Naive thymus-derived CD4-positive, alpha-beta T cell (primary cell): ENCODE results near the gene KCNMB2. TPM values are rescaled to one million over a fixed set of nuclear protein-coding genes. Genes with fewer than 3 reads are reported as not detected.

Source experiments
- ATAC-seq: fragments of 150-1000 bp; cut with Tn5 transposase; 2 replicates; pipeline ENCODE4 v1.10.0; 2021; ENCODE audit warnings: mild to moderate bottlenecking, moderate library complexity
- CTCF ChIA-PET: fragments of 350-600 bp; sonication (Branson Sonifier 250); formaldehyde crosslinking; loops from one replicate; lab custom pipeline; 2021; ENCODE audit warnings: antibody characterized with exemption; lab: Charles Lee
- POLR2A ChIA-PET: fragments of 350-600 bp; sonication (Branson Sonifier 250); formaldehyde crosslinking; loops from one replicate; lab custom pipeline; 2021; ENCODE audit warnings: antibody characterized with exemption, inconsistent platforms; lab: Charles Lee
- DNase-seq, 9 donors: peaks; one replicate each; pipeline versions ENCODE4 v3.0.0 to v3.0.0-alpha.2; 2020 to 2022; ENCODE audit warnings: mixed read lengths in 1 of 9
- H3K27ac ChIP-seq: one replicate; pipeline ENCODE4 v1.7.0; 2013; ENCODE audit warnings: mild to moderate bottlenecking, low read depth, low read length, moderate library complexity
- H3K27me3 ChIP-seq, 2 donors: one replicate each; pipeline ENCODE4 v1.7.0; 2013; ENCODE audit warnings: low read length in 2 of 2, mild to moderate bottlenecking in 2 of 2, moderate library complexity in 2 of 2; ENCODE audit not compliant: control insufficient read depth in 2 of 2, insufficient read depth in 2 of 2
- H3K36me3 ChIP-seq, 3 experiments: 1 replicate in 2 of 3; 2 replicates in 1 of 3; pipeline ENCODE4 v1.7.0; 2013; ENCODE audit warnings: low read length in 3 of 3, mild to moderate bottlenecking in 3 of 3, moderate library complexity in 1 of 3; ENCODE audit not compliant: insufficient read depth in 3 of 3, control insufficient read depth in 2 of 3
- H3K4me1 ChIP-seq, 2 donors: one replicate each; pipeline ENCODE4 v1.7.0; 2013; ENCODE audit warnings: low read length in 2 of 2, mild to moderate bottlenecking in 2 of 2, moderate library complexity in 1 of 2; ENCODE audit not compliant: control insufficient read depth in 2 of 2, insufficient read depth in 2 of 2
- H3K4me3 ChIP-seq: 2 replicates; pipeline ENCODE4 v1.7.0; 2013; ENCODE audit warnings: mild to moderate bottlenecking, low read length
- H3K9me3 ChIP-seq, 3 experiments: 1 replicate in 2 of 3; 2 replicates in 1 of 3; pipeline ENCODE4 v1.7.0; 2013; ENCODE audit warnings: low read length in 3 of 3; ENCODE audit not compliant: control insufficient read depth in 2 of 3
- H3K27ac Mint-ChIP-seq, 9 donors: one replicate each; pipeline ENCODE4 v1.8.0; 2020 to 2022; ENCODE audit warnings: mixed read lengths in 9 of 9, mild to moderate bottlenecking in 8 of 9, moderate library complexity in 5 of 9, inconsistent platforms in 2 of 9
- H3K27me3 Mint-ChIP-seq, 5 donors: one replicate each; pipeline ENCODE4 v1.8.0; 2021 to 2022; ENCODE audit warnings: mixed read lengths in 5 of 5, mild to moderate bottlenecking in 1 of 5
- H3K36me3 Mint-ChIP-seq, 5 donors: one replicate each; pipeline ENCODE4 v1.8.0; 2020 to 2022; ENCODE audit warnings: mixed read lengths in 5 of 5, mild to moderate bottlenecking in 3 of 5, inconsistent platforms in 1 of 5
- H3K4me1 Mint-ChIP-seq, 7 donors: one replicate each; pipeline ENCODE4 v1.8.0; 2020 to 2022; ENCODE audit warnings: mixed read lengths in 7 of 7, mild to moderate bottlenecking in 3 of 7, inconsistent platforms in 1 of 7
- H3K4me3 Mint-ChIP-seq, 10 donors: one replicate each; pipeline ENCODE4 v1.8.0; 2020 to 2022; ENCODE audit warnings: mild to moderate bottlenecking in 10 of 10, mixed read lengths in 10 of 10, moderate library complexity in 6 of 10, inconsistent platforms in 2 of 10
- H3K9me3 Mint-ChIP-seq, 11 donors: one replicate each; pipeline ENCODE4 v1.8.0; 2020 to 2022; ENCODE audit warnings: mixed read lengths in 11 of 11, mild to moderate bottlenecking in 4 of 11, inconsistent platforms in 1 of 11, moderate library complexity in 1 of 11
- intact Hi-C, 2 donors: fragments of 100-400 bp; cut with micrococcal nuclease; formaldehyde crosslinking; loops; one replicate each; pipeline ENCODE4 v1.15.1; 2023
- polyA plus RNA-seq, 2 donors: library from polyadenylated mRNA; unstranded; fragments of 300-500 nt; fragmentation: Illumina TruSeq; gene quantifications; one replicate each; pipeline ENCODE4 v1.2.3, GENCODE V29; 2021
- total RNA-seq, 6 experiments: library from RNA in 5 of 6; stranded (reverse) in 5 of 6; gene quantifications; 1 replicate in 5 of 6; 2 replicates in 1 of 6; pipeline ENCODE4 v1.2.3 and lab custom pipeline; 2021 to 2026

KCNMB2 gene
- total and polyA plus RNA-seq, 7 experiments from 2014 or later: not detected

DNA sequence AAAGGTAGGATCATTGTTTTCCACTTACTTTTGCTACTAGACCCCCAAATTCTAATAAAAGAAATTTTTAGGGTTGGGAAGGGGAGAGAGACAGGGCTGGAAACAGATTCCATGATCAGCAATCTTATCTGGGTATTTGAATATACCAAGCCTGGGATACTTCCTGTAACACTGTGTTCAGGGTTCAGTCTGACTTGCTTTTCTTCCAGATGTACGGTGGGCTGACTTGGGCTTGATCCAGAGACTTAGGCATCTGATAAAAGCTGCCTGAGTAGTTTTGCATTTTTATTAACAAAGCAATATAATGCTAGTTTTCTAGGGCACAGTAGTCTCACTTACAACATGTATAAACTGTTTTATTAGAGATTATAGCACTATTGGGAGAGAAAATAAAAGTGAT is 49.2 kb downstream of the KCNMB2 start:
- Histone ChIP-seq H3K27me3 (no peaks in the 10 kb centered on the region), H3K27ac (no peak overlapping the region), H3K4me3 (no peak overlapping the region), H3K9me3 (no peaks in the 10 kb centered on the region), H3K36me3 (no peaks in the 10 kb centered on the region), H3K4me1 (no peaks in the 10 kb centered on the region)
- intact Hi-C loops: no loop called here
- no peak overlapping the region for H3K4me3 Mint-ChIP-seq
- no peaks in the 10 kb centered on the region for H3K36me3 Mint-ChIP-seq
- CTCF ChIA-PET: no interaction called here
- H3K27me3 Mint-ChIP-seq: peaks cover 0 to 4% (median 0%) of the 10 kb centered on the region in 5 donors
- POLR2A ChIA-PET: no interaction called here
- no peak for ATAC-seq
- DNase-seq: no peak
- H3K9me3 Mint-ChIP-seq: peaks cover 0 to 8% (median 4%) of the 10 kb centered on the region in 11 donors
- H3K27ac Mint-ChIP-seq: no peak overlapping the region
- H3K4me1 Mint-ChIP-seq: no peaks in the 10 kb centered on the region

DNA sequence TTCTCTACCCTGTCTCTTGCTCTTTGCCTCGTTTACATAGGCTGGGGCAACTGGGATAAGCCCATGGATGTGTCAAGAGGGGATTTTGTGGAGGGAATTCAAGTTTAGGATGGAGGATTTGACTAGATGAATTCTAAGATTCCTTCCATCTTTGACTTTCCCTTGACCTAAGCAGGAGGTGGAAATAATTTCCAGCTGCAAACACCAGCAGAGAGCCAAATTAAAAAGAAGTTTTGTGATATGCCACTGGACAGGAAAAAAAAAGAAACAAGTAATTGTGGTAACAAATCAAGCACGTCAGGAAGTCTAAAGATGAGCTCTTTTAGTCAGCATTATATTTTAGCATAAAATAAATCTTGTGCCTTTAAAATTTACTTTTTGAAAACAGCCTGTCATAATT is 49.8 kb downstream of the KCNMB2 start:
- Histone ChIP-seq H3K9me3 (no peaks in the 10 kb centered on the region), H3K4me3 (no peak overlapping the region), H3K4me1 (no peaks in the 10 kb centered on the region), H3K36me3 (no peaks in the 10 kb centered on the region), H3K27me3 (no peaks in the 10 kb centered on the region), H3K27ac (no peak overlapping the region)
- POLR2A ChIA-PET: no interaction called here
- CTCF ChIA-PET: no interaction called here
- peaks cover 0 to 7% (median 0%) of the 10 kb centered on the region in 5 donors for H3K27me3 Mint-ChIP-seq
- no peak for DNase-seq
- H3K36me3 Mint-ChIP-seq: no peaks in the 10 kb centered on the region
- intact Hi-C loops: no loop called here
- no peak overlapping the region for H3K4me3 Mint-ChIP-seq
- no peak overlapping the region for H3K27ac Mint-ChIP-seq
- peaks cover 0 to 6% (median 0%) of the 10 kb centered on the region in 11 donors for H3K9me3 Mint-ChIP-seq
- no peaks in the 10 kb centered on the region for H3K4me1 Mint-ChIP-seq
- no peak for ATAC-seq

DNA sequence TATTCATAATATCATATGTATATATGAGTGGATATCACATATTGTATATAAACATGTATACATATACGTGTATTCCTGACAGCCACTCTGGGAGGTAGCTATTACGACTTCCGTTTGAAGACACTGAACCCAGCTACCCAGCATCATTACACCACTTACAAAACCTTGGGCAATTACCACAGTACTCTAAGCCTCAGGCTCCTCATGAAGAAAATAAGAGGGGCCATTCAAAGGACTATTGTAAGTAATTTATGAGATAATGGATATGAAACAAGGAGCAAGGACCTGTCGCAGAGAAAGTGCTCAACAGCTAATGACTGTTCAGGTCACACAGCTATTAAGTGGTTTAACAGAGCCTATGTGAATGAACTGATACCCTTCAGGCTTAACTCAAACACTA is 52.4 kb downstream of the KCNMB2 start:
- Mint-ChIP-seq H3K4me1 (no peaks in the 10 kb centered on the region), H3K9me3 (peaks cover 0 to 6% (median 0%) of the 10 kb centered on the region in 11 donors), H3K27ac (no peak overlapping the region), H3K4me3 (no peak overlapping the region), H3K27me3 (peaks cover 0 to 12% (median 3%) of the 10 kb centered on the region in 5 donors), H3K36me3 (no peaks in the 10 kb centered on the region)
- Histone ChIP-seq H3K4me3 (no peak overlapping the region), H3K27me3 (no peaks in the 10 kb centered on the region), H3K4me1 (no peaks in the 10 kb centered on the region), H3K9me3 (no peaks in the 10 kb centered on the region), H3K36me3 (no peaks in the 10 kb centered on the region), H3K27ac (no peak overlapping the region)
- intact Hi-C loops: no loop called here
- ChIA-PET POLR2A (no interaction called here), CTCF (no interaction called here)
- ATAC-seq: no peak
- DNase-seq: no peak

- Mint-ChIP-seq H3K4me1 (no peaks in the 10 kb centered on the region), H3K9me3 (peaks cover 0 to 13% (median 2%) of the 10 kb centered on the region in 11 donors), H3K27me3 (peaks cover 0 to 21% (median 7%) of the 10 kb centered on the region in 5 donors), H3K36me3 (no peaks in the 10 kb centered on the region), H3K4me3 (no peak overlapping the region), H3K27ac (no peak overlapping the region)
- no peak for DNase-seq
- H3K27me3 ChIP-seq: no peaks in the 10 kb centered on the region
- H3K4me1 ChIP-seq: no peaks in the 10 kb centered on the region
- intact Hi-C loops: no loop called here
- H3K4me3 ChIP-seq: no peak overlapping the region
- no peak overlapping the region for H3K27ac ChIP-seq
- ATAC-seq: no peak
- no peaks in the 10 kb centered on the region for H3K36me3 ChIP-seq
- no peaks in the 10 kb centered on the region for H3K9me3 ChIP-seq
- ChIA-PET CTCF (no interaction called here), POLR2A (no interaction called here)
Measured at GRCh38 chr3:178593786-178594185, 57.5 kb downstream of the KCNMB2 start.

GRCh38 chr3:178597371-178597770 is 61.1 kb downstream of the KCNMB2 start:
- ChIA-PET POLR2A (no interaction called here), CTCF (no interaction called here)
- Mint-ChIP-seq H3K4me1 (no peaks in the 10 kb centered on the region), H3K36me3 (no peaks in the 10 kb centered on the region), H3K27ac (no peak overlapping the region), H3K9me3 (peaks cover 0 to 8% (median 2%) of the 10 kb centered on the region in 11 donors), H3K27me3 (peaks cover 0 to 30% (median 8%) of the 10 kb centered on the region in 5 donors), H3K4me3 (no peak overlapping the region)
- H3K4me1 ChIP-seq: no peaks in the 10 kb centered on the region
- no peaks in the 10 kb centered on the region for H3K27me3 ChIP-seq
- no peak overlapping the region for H3K4me3 ChIP-seq
- DNase-seq (no peak), ATAC-seq (no peak)
- H3K27ac ChIP-seq: no peak overlapping the region
- no peaks in the 10 kb centered on the region for H3K36me3 ChIP-seq
- intact Hi-C loops: no loop called here
- H3K9me3 ChIP-seq: no peaks in the 10 kb centered on the region

DNA sequence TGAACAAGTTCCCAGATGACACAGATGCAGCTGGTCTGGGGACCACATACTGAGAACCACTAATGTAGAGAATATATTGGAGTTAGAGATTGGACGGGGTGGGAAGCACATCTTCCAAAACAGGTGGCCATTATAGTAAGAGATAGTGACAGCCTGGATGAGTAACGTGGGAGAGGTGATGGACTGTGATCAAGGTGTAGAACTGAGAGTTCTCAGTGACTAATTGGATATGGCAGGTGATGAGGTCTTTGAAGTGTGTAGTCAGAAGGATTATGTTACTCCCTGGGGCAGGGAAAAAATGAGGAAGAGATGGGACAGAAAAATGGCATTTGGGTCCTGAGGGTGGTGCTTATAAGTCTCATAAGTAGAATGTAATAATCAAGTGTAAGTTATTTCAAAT is 66.6 kb downstream of the KCNMB2 start:
- Mint-ChIP-seq H3K4me3 (no peak overlapping the region), H3K4me1 (no peaks in the 10 kb centered on the region), H3K36me3 (no peaks in the 10 kb centered on the region), H3K27me3 (peaks cover 0 to 32% (median 19%) of the 10 kb centered on the region in 5 donors), H3K9me3 (peaks cover 0 to 8% (median 0%) of the 10 kb centered on the region in 11 donors), H3K27ac (no peak overlapping the region)
- Histone ChIP-seq H3K4me3 (no peak overlapping the region), H3K9me3 (no peaks in the 10 kb centered on the region), H3K27me3 (no peaks in the 10 kb centered on the region), H3K4me1 (no peaks in the 10 kb centered on the region), H3K36me3 (no peaks in the 10 kb centered on the region), H3K27ac (no peak overlapping the region)
- POLR2A ChIA-PET: no interaction called here
- intact Hi-C loops: no loop called here
- ATAC-seq (no peak), DNase-seq (no peak)
- CTCF ChIA-PET: no interaction called here

DNA sequence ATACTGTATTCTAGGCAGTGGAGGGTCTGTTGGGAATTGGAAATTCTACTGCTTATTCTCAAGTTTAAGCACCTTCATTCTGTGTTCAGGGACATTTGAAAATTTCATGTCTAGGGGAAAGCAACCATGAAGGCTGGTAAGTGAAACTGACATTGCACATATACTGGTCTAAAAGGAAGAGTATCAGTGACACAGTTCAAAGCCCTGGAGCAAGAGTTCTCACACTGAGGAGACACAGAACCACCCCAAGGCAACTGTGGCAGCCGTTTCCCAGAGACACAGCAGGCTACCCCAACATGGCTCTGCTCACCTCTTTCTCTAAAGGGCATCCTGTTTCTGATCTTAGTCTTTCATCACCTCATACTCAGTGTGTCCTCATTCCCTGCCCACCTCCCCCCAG is 67.5 kb downstream of the KCNMB2 start:
- H3K9me3 ChIP-seq: no peaks in the 10 kb centered on the region
- intact Hi-C loops: no loop called here
- Mint-ChIP-seq H3K4me3 (no peak overlapping the region), H3K27me3 (peaks cover 0 to 27% (median 13%) of the 10 kb centered on the region in 5 donors), H3K27ac (no peak overlapping the region), H3K36me3 (no peaks in the 10 kb centered on the region), H3K9me3 (peaks cover 0 to 3% (median 2%) of the 10 kb centered on the region in 11 donors), H3K4me1 (no peaks in the 10 kb centered on the region)
- no peak for DNase-seq
- CTCF ChIA-PET: no interaction called here
- ATAC-seq: no peak
- POLR2A ChIA-PET: no interaction called here
- H3K4me3 ChIP-seq: no peak overlapping the region
- no peaks in the 10 kb centered on the region for H3K27me3 ChIP-seq
- no peak overlapping the region for H3K27ac ChIP-seq
- H3K4me1 ChIP-seq: no peaks in the 10 kb centered on the region
- no peaks in the 10 kb centered on the region for H3K36me3 ChIP-seq
